ENCODE measurements around the gene CNTNAP2. TPM values are rescaled to one million over a fixed set of nuclear protein-coding genes. Genes with fewer than 3 reads are reported as not detected.

Gene CNTNAP2
- polyA plus RNA-seq, 1 donor = 6.1 TPM

- DNase-seq (ENCODE audit: low read depth) = no peak
These were observed 2138.7 kb downstream of the CNTNAP2 start for GRCh38 chr7:148255333-148255732.

- no peak for DNase-seq (ENCODE audit: low read depth)
These were observed 2139.8 kb downstream of the CNTNAP2 start for GRCh38 chr7:148256433-148256832.

GRCh38 chr7:148260599-148260998 lies 2144.0 kb downstream of the CNTNAP2 start:
- no peak for DNase-seq (ENCODE audit: low read depth)

GRCh38 chr7:148261523-148261922 lies 2144.9 kb downstream of the CNTNAP2 start:
- no peak for DNase-seq (ENCODE audit: low read depth)

- no peak for DNase-seq (ENCODE audit: low read depth)
These were observed 2145.5 kb downstream of the CNTNAP2 start for GRCh38 chr7:148261996-148262688.

GRCh38 chr7:148262721-148263229 lies 2146.2 kb downstream of the CNTNAP2 start:
- DNase-seq (ENCODE audit: low read depth) = no peak

GRCh38 chr7:148264933-148265557 lies 2148.4 kb downstream of the CNTNAP2 start:
- no peak for DNase-seq (ENCODE audit: low read depth)

GRCh38 chr7:148265896-148266295 lies 2149.3 kb downstream of the CNTNAP2 start:
- DNase-seq (ENCODE audit: low read depth) = no peak

- no peak for DNase-seq (ENCODE audit: low read depth)
These were observed 2150.2 kb downstream of the CNTNAP2 start for GRCh38 chr7:148266795-148267194.

GRCh38 chr7:148270576-148270975 lies 2154.0 kb downstream of the CNTNAP2 start:
- no peak for DNase-seq (ENCODE audit: low read depth)

- no peak for DNase-seq (ENCODE audit: low read depth)
These were observed 2157.5 kb downstream of the CNTNAP2 start for GRCh38 chr7:148274118-148274517.

- DNase-seq (ENCODE audit: low read depth) = no peak
These were observed 2158.8 kb downstream of the CNTNAP2 start for GRCh38 chr7:148275359-148275890.

GRCh38 chr7:148276314-148277041 lies 2159.9 kb downstream of the CNTNAP2 start:
- no peak for DNase-seq (ENCODE audit: low read depth)

GRCh38 chr7:148277042-148277660 lies 2160.6 kb downstream of the CNTNAP2 start:
- no peak for DNase-seq (ENCODE audit: low read depth)

- no peak for DNase-seq (ENCODE audit: low read depth)
These were observed 2169.5 kb downstream of the CNTNAP2 start for GRCh38 chr7:148286150-148286549.

GRCh38 chr7:148287538-148287937 lies 2170.9 kb downstream of the CNTNAP2 start:
- DNase-seq (ENCODE audit: low read depth) = no peak

GRCh38 chr7:148288592-148289151 lies 2172.1 kb downstream of the CNTNAP2 start:
- no peak for DNase-seq (ENCODE audit: low read depth)

- DNase-seq (ENCODE audit: low read depth) = no peak
These were observed 2173.0 kb downstream of the CNTNAP2 start for GRCh38 chr7:148289630-148290029.

GRCh38 chr7:148290538-148290937 lies 2173.9 kb downstream of the CNTNAP2 start:
- no peak for DNase-seq (ENCODE audit: low read depth)

- DNase-seq (ENCODE audit: low read depth) = no peak
These were observed 2175.2 kb downstream of the CNTNAP2 start for GRCh38 chr7:148291799-148292198.

GRCh38 chr7:148296994-148297644 lies 2180.5 kb downstream of the CNTNAP2 start:
- DNase-seq (ENCODE audit: low read depth) = no peak
